Measurements from ENCODE around the gene PLEKHA7.

GRCh38 chr11:16985297-16985696, 28.9 kb downstream of the PLEKHA7 start:
- TF ChIP-seq TAF1 (IDR thresholded peaks at IDR 0.05; ENCODE audit: low read depth, low read length) (no peak), POLR2AphosphoS5 (IDR thresholded peaks at IDR 0.05; ENCODE audit: low read depth, low read length) (no peak), RXRA (IDR thresholded peaks at IDR 0.05; ENCODE audit: insufficient read depth, low read depth, low read length) (no peak), RAD21 (IDR thresholded peaks at IDR 0.05 in 1 of 2, conservative IDR thresholded peaks at IDR 0.05 in 1 of 2; ENCODE audit: low read depth in 2 of 2, low read length in 2 of 2) (no peak), JUN (IDR thresholded peaks at IDR 0.05; ENCODE audit: low read depth, low read length) (no peak), EP300 (IDR thresholded peaks at IDR 0.05; ENCODE audit: borderline replicate concordance in 1 of 2, low read depth in 2 of 2, low read length in 2 of 2) (no peak), CTCF (IDR thresholded peaks at IDR 0.05; ENCODE audit: control extremely low read depth in 1 of 3, insufficient read depth in 1 of 3, low read depth in 1 of 3, low read length in 3 of 3) (no peak), SIN3A (conservative IDR thresholded peaks at IDR 0.05 in 1 of 2, IDR thresholded peaks at IDR 0.05 in 1 of 2; ENCODE audit: low read depth in 1 of 2, low read length in 2 of 2) (no peak)
